ACC112 (cell line): Measurements from ENCODE around the gene XCL1.

Source experiments
- H2AFZ ChIP-seq: fragments of 200-600 bp; sonication (generic); one replicate; pipeline ENCODE4 v1.6.0; 2017; ENCODE audit warnings: antibody characterized with exemption, low read length; ENCODE audit not compliant: unreplicated experiment
- H3K27ac ChIP-seq: fragments of 200-600 bp; sonication (generic); 2 replicates; pipeline ENCODE4 v1.5.1; 2014; ENCODE audit warnings: low read depth, mild to moderate bottlenecking, antibody characterized with exemption, low read length, moderate library complexity
- H3K27me3 ChIP-seq: fragments of 200-600 bp; sonication (generic); 2 replicates; pipeline ENCODE4 v1.6.1; 2014; ENCODE audit warnings: mild to moderate bottlenecking, antibody characterized with exemption, low read length, moderate library complexity, mixed read lengths; ENCODE audit not compliant: insufficient read depth
- H3K36me3 ChIP-seq: fragments of 200-600 bp; sonication (generic); 2 replicates; pipeline ENCODE4 v1.6.1; 2016; ENCODE audit warnings: mild to moderate bottlenecking, antibody characterized with exemption, low read length, moderate library complexity, mixed read lengths; ENCODE audit not compliant: insufficient read depth
- H3K4me1 ChIP-seq: fragments of 200-600 bp; sonication (generic); one replicate; pipeline ENCODE4 v1.6.1; 2016; ENCODE audit warnings: low read length, mixed read lengths; ENCODE audit not compliant: insufficient read depth, unreplicated experiment, control insufficient read depth
- H3K4me3 ChIP-seq: fragments of 200-600 bp; sonication (generic); 2 replicates; pipeline ENCODE4 v1.5.1; 2014; ENCODE audit warnings: mild to moderate bottlenecking, low read depth, low read length
- H3K79me2 ChIP-seq: fragments of 200-600 bp; sonication (generic); one replicate; pipeline ENCODE4 v1.6.0; 2016; ENCODE audit warnings: low read length; ENCODE audit not compliant: control insufficient read depth, unreplicated experiment, insufficient read depth

The XCL1 gene

DNA sequence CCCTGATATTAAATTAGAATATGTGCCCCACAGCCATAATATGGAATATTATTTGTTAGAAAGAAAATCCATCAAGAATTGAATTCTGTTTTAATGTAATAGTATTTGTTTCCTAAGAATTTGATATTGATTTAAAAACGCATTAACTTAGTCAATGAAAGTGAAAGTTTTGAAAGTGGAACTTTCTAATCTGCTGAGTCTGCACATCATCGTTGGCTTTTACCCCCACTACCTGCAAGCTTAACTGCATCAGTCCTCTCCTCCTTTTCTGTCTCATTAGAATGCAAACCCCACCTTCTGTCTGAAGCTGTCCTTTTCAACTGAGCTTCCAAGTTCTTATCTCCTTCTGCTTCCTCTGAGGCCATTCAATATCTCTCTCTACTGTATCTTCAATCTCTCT, 42.5 kb downstream of the XCL1 start:
- Histone ChIP-seq H3K27me3 (no peaks in the 10 kb centered on the region), H3K36me3 (no peaks in the 10 kb centered on the region), H3K79me2 (no peaks in the 10 kb centered on the region), H3K4me1 (peaks cover 11% of the 10 kb centered on the region), H3K27ac (no peak overlapping the region), H2AFZ (no peak overlapping the region), H3K4me3 (no peak overlapping the region)

DNA sequence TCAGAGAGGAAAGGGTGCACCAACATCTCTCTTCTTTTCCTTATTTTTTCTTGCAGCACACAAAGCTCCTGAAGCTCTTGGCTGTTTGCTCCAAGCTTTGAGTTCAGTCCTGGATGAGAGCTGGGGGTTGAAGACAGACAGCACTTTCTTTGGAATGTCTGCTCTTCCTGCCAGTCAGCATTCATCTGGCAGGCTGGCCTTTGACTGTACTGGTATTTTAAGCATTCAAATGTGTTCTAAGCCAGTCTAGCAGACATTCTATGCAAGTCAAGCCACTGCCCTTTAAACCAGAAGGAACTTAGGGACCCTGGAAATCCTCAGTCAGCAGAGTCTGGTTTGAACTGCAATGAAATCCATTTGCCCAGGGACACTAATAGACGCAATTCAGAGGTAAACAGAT, 45.0 kb downstream of the XCL1 start:
- Histone ChIP-seq H3K27ac (no peak overlapping the region), H3K4me3 (no peak overlapping the region), H3K79me2 (no peaks in the 10 kb centered on the region), H3K4me1 (peaks cover 11% of the 10 kb centered on the region), H3K27me3 (no peaks in the 10 kb centered on the region), H2AFZ (no peak overlapping the region), H3K36me3 (no peaks in the 10 kb centered on the region)

DNA sequence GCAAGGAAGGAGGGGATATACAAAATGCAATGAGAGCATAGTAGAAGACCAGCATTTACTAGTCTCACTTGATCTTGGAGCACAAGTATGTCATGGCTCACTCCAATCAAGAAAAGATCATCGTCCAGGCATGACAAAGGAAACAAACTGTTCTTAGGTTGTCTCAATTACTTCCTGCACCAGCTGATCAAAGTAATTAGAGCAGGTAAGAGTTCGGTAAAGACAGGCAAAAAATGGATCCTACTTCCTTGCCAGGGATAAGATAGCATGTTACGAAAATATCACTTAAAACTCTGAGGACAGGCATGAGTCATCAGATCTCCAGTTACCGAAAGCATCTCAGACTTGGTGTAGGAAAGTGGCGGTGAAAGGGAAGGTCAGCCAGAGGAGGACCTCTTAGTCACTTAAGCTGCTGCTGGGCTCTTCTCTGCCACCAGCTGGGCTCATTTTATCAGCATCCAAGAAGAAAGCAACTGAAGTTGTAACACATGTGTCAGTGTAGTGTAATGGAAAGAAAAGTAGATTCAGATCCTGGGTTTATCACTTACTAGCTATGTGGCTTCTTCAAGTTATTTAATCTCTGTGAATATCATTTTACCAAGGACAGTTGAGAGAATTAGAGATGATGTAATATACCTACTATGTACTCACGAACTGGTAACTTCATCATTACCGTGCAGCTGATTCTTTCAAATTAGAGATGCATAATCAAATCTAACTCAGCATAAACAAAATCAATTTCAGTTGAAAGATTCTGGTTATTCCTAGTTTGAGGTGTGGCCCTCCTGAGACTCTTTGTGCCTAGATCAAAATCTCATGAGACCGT, 46.8 kb downstream of the XCL1 start:
- Histone ChIP-seq H2AFZ (no peak overlapping the region), H3K27ac (no peak overlapping the region)

DNA sequence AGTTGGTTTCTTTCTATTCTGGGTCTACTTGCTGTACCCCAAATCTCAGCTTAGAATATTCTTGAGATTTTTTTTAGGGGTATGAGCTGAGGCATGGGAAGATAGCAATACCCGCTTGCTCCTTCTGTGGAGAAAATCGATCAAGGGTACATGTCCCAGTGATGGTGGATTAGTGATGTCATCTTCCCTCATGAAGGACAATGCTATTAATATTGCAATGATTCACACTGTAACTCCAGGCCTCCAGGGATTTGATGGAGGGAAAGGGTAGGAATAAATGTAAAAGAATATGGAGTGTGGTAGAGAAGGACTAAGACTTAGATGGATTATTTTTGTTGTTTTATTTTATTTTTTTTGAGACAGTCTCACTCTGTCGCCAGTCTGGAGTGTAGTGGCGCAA, 47.4 kb downstream of the XCL1 start:
- H3K36me3 ChIP-seq, result no peaks in the 10 kb centered on the region
- H2AFZ ChIP-seq, result no peak overlapping the region
- H3K27ac ChIP-seq, result no peak overlapping the region
- peak overlapping the region; percentile 7; the same call in 1 of the 2 replicates for H3K4me3 ChIP-seq
- no peaks in the 10 kb centered on the region for H3K79me2 ChIP-seq
- H3K27me3 ChIP-seq, result no peaks in the 10 kb centered on the region
- peaks cover 16% of the 10 kb centered on the region for H3K4me1 ChIP-seq

More for the DNA sequence above, 46.8 kb downstream of the XCL1 start:
- Histone ChIP-seq H3K36me3 (no peaks in the 10 kb centered on the region), H3K79me2 (no peaks in the 10 kb centered on the region), H3K4me1 (peaks cover 11% of the 10 kb centered on the region), H3K4me3 (peak overlapping the region; percentile 7; the same call in 1 of the 2 replicates), H3K27me3 (no peaks in the 10 kb centered on the region)

DNA sequence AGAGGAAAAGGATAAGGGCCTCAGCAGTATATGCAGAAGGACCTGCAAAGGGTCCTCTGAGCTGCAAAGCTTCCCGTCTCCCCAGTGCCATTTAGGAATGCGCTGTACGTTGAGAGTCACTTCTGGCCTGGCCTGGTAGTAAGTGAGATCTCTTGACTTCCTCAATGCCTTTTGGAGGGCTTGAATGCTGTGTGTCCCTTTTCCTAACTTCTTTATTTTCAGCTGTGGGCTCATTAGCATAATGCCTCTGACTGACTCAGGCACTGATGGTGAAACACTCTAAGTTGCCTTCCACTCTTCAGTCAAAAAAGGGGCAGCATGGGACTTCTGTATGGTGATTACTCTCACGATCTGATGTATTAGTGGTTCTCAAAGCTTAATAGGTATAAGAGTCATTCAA, 49.9 kb downstream of the XCL1 start:
- Histone ChIP-seq H3K27ac (no peak overlapping the region), H2AFZ (no peak overlapping the region), H3K79me2 (no peaks in the 10 kb centered on the region), H3K36me3 (no peaks in the 10 kb centered on the region), H3K4me3 (no peak overlapping the region), H3K4me1 (peaks cover 21% of the 10 kb centered on the region), H3K27me3 (no peaks in the 10 kb centered on the region)

DNA sequence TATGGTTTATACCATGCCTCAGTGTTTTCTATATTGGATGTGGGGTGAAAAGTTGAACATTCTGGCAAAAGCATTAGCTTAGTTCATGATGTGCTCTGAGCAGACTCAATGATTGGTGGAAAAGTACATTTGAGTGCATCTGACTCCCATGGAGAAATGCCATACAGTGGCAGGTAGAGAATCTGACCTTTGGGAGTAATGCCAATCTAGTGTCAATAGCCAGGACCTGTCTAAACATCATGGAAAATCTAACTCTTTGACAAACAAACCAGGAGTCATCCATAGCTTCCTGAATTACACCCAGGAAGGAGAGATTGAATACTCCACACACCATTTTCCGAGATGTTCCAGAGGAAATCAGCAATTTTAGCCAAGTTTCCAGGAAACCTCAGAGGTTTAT, 51.0 kb downstream of the XCL1 start:
- Histone ChIP-seq H3K4me1 (peaks cover 21% of the 10 kb centered on the region), H3K79me2 (no peaks in the 10 kb centered on the region), H3K27ac (no peak overlapping the region), H2AFZ (no peak overlapping the region), H3K27me3 (no peaks in the 10 kb centered on the region), H3K36me3 (no peaks in the 10 kb centered on the region), H3K4me3 (no peak overlapping the region)

DNA sequence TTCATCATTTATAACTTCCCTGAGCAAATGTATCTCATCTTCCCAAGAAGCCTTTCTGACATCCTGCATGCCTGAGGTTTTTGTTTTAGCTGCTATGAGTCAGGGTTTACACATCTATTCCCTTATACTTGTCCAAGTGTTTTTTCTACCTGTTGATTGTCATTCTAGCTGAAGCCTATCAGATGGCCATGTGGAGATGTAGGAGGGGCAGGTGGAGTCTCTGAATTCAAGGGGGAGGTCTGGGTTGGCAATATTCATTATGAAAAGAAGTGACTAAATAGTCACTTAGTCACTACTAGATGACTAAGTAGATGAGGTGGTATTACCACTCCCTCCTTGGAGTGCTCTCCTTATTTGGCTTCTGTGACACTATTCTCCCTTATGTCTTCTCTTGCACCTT, 52.4 kb downstream of the XCL1 start:
- Histone ChIP-seq H3K4me3 (no peak overlapping the region), H3K27ac (no peak overlapping the region), H3K4me1 (peaks cover 11% of the 10 kb centered on the region), H3K36me3 (no peaks in the 10 kb centered on the region), H3K27me3 (no peaks in the 10 kb centered on the region), H3K79me2 (no peaks in the 10 kb centered on the region), H2AFZ (no peak overlapping the region)

DNA sequence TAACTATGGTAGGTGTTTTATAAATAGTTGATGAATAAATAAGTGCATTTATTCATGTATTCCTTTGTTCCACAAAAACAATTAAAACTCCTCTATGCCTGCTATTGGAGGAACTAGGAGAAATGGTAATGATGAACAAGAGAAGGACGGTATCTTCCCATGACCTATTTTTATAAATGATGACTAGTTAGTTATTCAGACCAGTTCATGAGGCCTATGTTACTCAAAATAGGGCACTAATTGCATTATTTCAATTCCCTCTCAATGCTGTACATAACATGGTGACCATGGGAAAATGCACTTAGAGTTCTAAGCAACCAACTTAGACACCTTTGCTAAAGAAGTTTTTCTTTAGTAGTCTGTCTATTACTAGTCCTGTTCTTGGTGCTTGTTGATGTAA, 53.1 kb downstream of the XCL1 start:
- Histone ChIP-seq H3K4me1 (peaks cover 10% of the 10 kb centered on the region), H3K79me2 (no peaks in the 10 kb centered on the region), H2AFZ (no peak overlapping the region), H3K4me3 (no peak overlapping the region), H3K27me3 (no peaks in the 10 kb centered on the region), H3K27ac (no peak overlapping the region), H3K36me3 (no peaks in the 10 kb centered on the region)
